CD4-positive, alpha-beta memory T cell (primary cell): ENCODE results near the gene CELSR1. TPM values are rescaled to one million over a fixed set of nuclear protein-coding genes. Genes with fewer than 3 reads are reported as not detected.

Source experiments
- CTCF ChIA-PET: fragments of 350-600 bp; sonication (Branson Sonifier 250); formaldehyde crosslinking; loops from one replicate; lab custom pipeline; 2021; ENCODE audit warnings: inconsistent platforms; ENCODE audit not compliant: partially characterized antibody; lab: Charles Lee
- POLR2A ChIA-PET: fragments of 350-600 bp; sonication (Branson Sonifier 250); formaldehyde crosslinking; loops from one replicate; lab custom pipeline; 2021; ENCODE audit not compliant: partially characterized antibody; lab: Charles Lee
- DNase-seq, 5 donors: peaks; one replicate each; pipeline versions ENCODE4 v3.0.0 to v3.0.0-alpha.2; 2020 to 2022; ENCODE audit warnings: mixed read lengths in 1 of 5
- H3K27ac ChIP-seq: one replicate; pipeline ENCODE4 v1.7.0; 2013; ENCODE audit warnings: low read depth, low read length
- H3K27me3 ChIP-seq: 2 replicates; pipeline ENCODE4 v1.7.0; 2013; ENCODE audit warnings: mild to moderate bottlenecking, low read length, moderate library complexity; ENCODE audit not compliant: insufficient read depth
- H3K36me3 ChIP-seq: 2 replicates; pipeline ENCODE4 v1.7.0; 2013; ENCODE audit warnings: mild to moderate bottlenecking, low read length, moderate library complexity; ENCODE audit not compliant: insufficient read depth
- H3K4me1 ChIP-seq: 2 replicates; pipeline ENCODE4 v1.7.0; 2013; ENCODE audit warnings: mild to moderate bottlenecking, low read length, moderate library complexity; ENCODE audit not compliant: insufficient read depth
- H3K4me3 ChIP-seq, 2 donors: one replicate each; pipeline ENCODE4 v1.7.0; 2013; ENCODE audit warnings: low read length in 2 of 2, mild to moderate bottlenecking in 1 of 2
- H3K9me3 ChIP-seq, 2 donors: one replicate each; pipeline ENCODE4 v1.7.0; 2013; ENCODE audit warnings: low read length in 2 of 2, control low read depth in 1 of 2; ENCODE audit not compliant: control insufficient read depth in 1 of 2
- H3K27ac Mint-ChIP-seq, 7 donors: one replicate each; pipeline ENCODE4 v1.8.0; 2020 to 2021; ENCODE audit warnings: mixed read lengths in 7 of 7, mild to moderate bottlenecking in 6 of 7, inconsistent platforms in 3 of 7, moderate library complexity in 3 of 7
- H3K27me3 Mint-ChIP-seq, 2 donors: one replicate each; pipeline ENCODE4 v1.8.0; 2020 to 2021; ENCODE audit warnings: mixed read lengths in 2 of 2
- H3K36me3 Mint-ChIP-seq, 2 donors: one replicate each; pipeline ENCODE4 v1.8.0; 2020 to 2021; ENCODE audit warnings: mixed read lengths in 2 of 2, inconsistent platforms in 1 of 2, mild to moderate bottlenecking in 1 of 2
- H3K4me1 Mint-ChIP-seq, 4 donors: one replicate each; pipeline ENCODE4 v1.8.0; 2020 to 2021; ENCODE audit warnings: mixed read lengths in 4 of 4, mild to moderate bottlenecking in 1 of 4
- H3K4me3 Mint-ChIP-seq, 8 donors: one replicate each; pipeline ENCODE4 v1.8.0; 2020 to 2021; ENCODE audit warnings: mixed read lengths in 8 of 8, mild to moderate bottlenecking in 7 of 8, moderate library complexity in 6 of 8, inconsistent platforms in 3 of 8
- H3K9me3 Mint-ChIP-seq, 8 donors: one replicate each; pipeline ENCODE4 v1.8.0; 2020 to 2021; ENCODE audit warnings: mixed read lengths in 8 of 8, mild to moderate bottlenecking in 5 of 8, inconsistent platforms in 3 of 8, moderate library complexity in 1 of 8
- intact Hi-C: fragments of 100-400 bp; cut with micrococcal nuclease; formaldehyde crosslinking; loops from one replicate; pipeline ENCODE4 v1.15.1; 2023
- polyA plus RNA-seq, 2 donors: library from polyadenylated mRNA; unstranded; fragments of 300-500 nt; fragmentation: Illumina TruSeq; gene quantifications; one replicate each; pipeline ENCODE4 v1.2.3, GENCODE V29; 2021
- total RNA-seq, 2 experiments: library from RNA; stranded (reverse); gene quantifications; one replicate each; pipeline ENCODE4 v1.2.3, GENCODE V29; 2021

The CELSR1 gene
- total and polyA plus RNA-seq, 4 experiments from 2014 or later: 0.47 to 1.1 (median 0.81) TPM

GRCh38 chr22:46449116-46449691, 88.2 kb downstream of the CELSR1 start:
- DNase-seq: no peak
- Histone ChIP-seq H3K4me1 (no peaks in the 10 kb centered on the region), H3K4me3 (no peak overlapping the region), H3K27me3 (no peaks in the 10 kb centered on the region), H3K36me3 (no peaks in the 10 kb centered on the region), H3K9me3 (no peaks in the 10 kb centered on the region), H3K27ac (no peak overlapping the region)
- H3K27me3 Mint-ChIP-seq: peaks cover 3 to 7% of the 10 kb centered on the region in 2 donors
- intact Hi-C loops: no loop called here
- H3K9me3 Mint-ChIP-seq: no peaks in the 10 kb centered on the region
- H3K36me3 Mint-ChIP-seq: no peaks in the 10 kb centered on the region
- no peak overlapping the region for H3K27ac Mint-ChIP-seq
- H3K4me3 Mint-ChIP-seq: no peak overlapping the region
- CTCF ChIA-PET: no interaction called here
- no peaks in the 10 kb centered on the region for H3K4me1 Mint-ChIP-seq
- POLR2A ChIA-PET: no interaction called here

DNA sequence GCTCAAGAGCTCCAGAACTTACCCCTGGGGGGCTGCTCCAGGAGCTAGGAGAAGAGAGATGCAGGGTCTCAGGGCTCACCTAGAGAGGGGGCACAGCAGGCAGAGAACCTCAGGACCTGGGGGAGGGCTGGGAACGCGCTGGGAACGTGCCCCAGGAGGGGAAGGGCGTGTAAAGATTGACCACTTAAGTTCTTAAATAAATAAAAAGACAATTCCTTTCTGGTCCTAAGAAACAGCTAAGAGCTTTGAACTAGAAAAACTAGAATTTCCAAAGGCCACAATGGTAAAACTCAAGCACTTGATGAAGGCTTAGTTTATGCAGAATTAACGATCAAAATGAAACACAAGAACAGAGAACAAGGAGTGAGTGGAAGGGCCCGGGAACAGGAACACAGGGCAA, 89.1 kb downstream of the CELSR1 start:
- Histone ChIP-seq H3K36me3 (no peaks in the 10 kb centered on the region), H3K27me3 (no peaks in the 10 kb centered on the region), H3K9me3 (no peaks in the 10 kb centered on the region), H3K4me1 (no peaks in the 10 kb centered on the region), H3K4me3 (no peak overlapping the region), H3K27ac (no peak overlapping the region)
- H3K27ac Mint-ChIP-seq: no peak overlapping the region
- H3K36me3 Mint-ChIP-seq: no peaks in the 10 kb centered on the region
- intact Hi-C loops: no loop called here
- H3K9me3 Mint-ChIP-seq: no peaks in the 10 kb centered on the region
- no peak for DNase-seq
- POLR2A ChIA-PET: no interaction called here
- peaks cover 3 to 7% of the 10 kb centered on the region in 2 donors for H3K27me3 Mint-ChIP-seq
- H3K4me1 Mint-ChIP-seq: peaks cover 0 to 1% (median 0%) of the 10 kb centered on the region in 4 donors
- H3K4me3 Mint-ChIP-seq: no peak overlapping the region
- CTCF ChIA-PET: no interaction called here

- no peak overlapping the region for H3K27ac Mint-ChIP-seq
- peaks cover 0 to 1% (median 0%) of the 10 kb centered on the region in 4 donors for H3K4me1 Mint-ChIP-seq
- ChIA-PET CTCF (no interaction called here), POLR2A (no interaction called here)
- Histone ChIP-seq H3K36me3 (no peaks in the 10 kb centered on the region), H3K9me3 (no peaks in the 10 kb centered on the region), H3K4me3 (no peak overlapping the region), H3K4me1 (no peaks in the 10 kb centered on the region), H3K27me3 (no peaks in the 10 kb centered on the region), H3K27ac (no peak overlapping the region)
- H3K27me3 Mint-ChIP-seq: peaks cover 3 to 7% of the 10 kb centered on the region in 2 donors
- H3K9me3 Mint-ChIP-seq: no peaks in the 10 kb centered on the region
- intact Hi-C loops: no loop called here
- H3K4me3 Mint-ChIP-seq: no peak overlapping the region
- no peaks in the 10 kb centered on the region for H3K36me3 Mint-ChIP-seq
- DNase-seq: no peak
Observed at GRCh38 chr22:46447906-46448305, 89.5 kb downstream of the CELSR1 start.

GRCh38 chr22:46446799-46447198, 90.6 kb downstream of the CELSR1 start:
- no peak for DNase-seq
- Mint-ChIP-seq H3K4me1 (peaks cover 0 to 1% (median 0%) of the 10 kb centered on the region in 4 donors), H3K9me3 (no peaks in the 10 kb centered on the region), H3K27ac (no peak overlapping the region), H3K36me3 (no peaks in the 10 kb centered on the region), H3K27me3 (peaks cover 3 to 7% of the 10 kb centered on the region in 2 donors), H3K4me3 (no peak overlapping the region)
- H3K9me3 ChIP-seq: no peaks in the 10 kb centered on the region
- POLR2A ChIA-PET: no interaction called here
- intact Hi-C loops: no loop called here
- H3K4me1 ChIP-seq: no peaks in the 10 kb centered on the region
- CTCF ChIA-PET: no interaction called here
- no peak overlapping the region for H3K27ac ChIP-seq
- no peaks in the 10 kb centered on the region for H3K36me3 ChIP-seq
- H3K27me3 ChIP-seq: no peaks in the 10 kb centered on the region
- no peak overlapping the region for H3K4me3 ChIP-seq

DNA sequence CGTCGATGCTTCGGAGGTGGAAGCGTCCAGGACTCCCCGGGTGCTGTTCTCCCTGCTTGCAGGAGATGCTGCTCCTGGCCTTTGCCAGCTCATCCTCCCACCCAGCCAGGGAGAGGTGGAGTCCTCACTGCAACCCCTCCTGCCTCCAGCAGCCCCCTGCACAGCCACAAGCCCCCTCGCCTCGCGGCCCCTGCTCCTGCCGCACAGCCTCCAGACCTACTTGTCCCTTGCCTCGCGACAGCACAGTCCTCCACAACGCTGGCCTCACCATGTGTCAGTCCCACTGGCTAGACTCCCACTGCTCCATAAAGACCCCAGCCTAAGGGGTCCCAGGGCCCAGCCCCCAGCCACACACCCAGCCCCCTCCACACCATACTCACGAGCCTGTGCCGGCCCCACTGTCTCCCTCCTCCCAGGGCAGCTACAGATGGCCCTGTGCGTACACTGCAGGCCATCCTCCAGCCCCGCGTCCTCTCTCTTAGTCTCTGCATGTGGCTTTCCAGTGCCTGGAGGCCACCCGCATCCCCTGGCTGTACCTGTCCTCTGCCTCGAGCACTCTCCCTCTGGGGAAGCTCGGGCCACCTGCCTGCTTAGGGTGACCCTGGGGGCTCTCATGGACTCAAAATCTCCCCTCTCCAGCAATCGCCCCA, 91.5 kb downstream of the CELSR1 start:
- no peaks in the 10 kb centered on the region for H3K36me3 ChIP-seq
- H3K4me1 Mint-ChIP-seq: peaks cover 0 to 1% (median 0%) of the 10 kb centered on the region in 4 donors
- POLR2A ChIA-PET: no interaction called here

GRCh38 chr22:46444390-46444854, 93.0 kb downstream of the CELSR1 start:
- H3K27ac Mint-ChIP-seq: no peak overlapping the region
- no peak overlapping the region for H3K4me3 ChIP-seq
- no peak overlapping the region for H3K4me3 Mint-ChIP-seq
- POLR2A ChIA-PET: no interaction called here
- no peaks in the 10 kb centered on the region for H3K36me3 Mint-ChIP-seq
- H3K4me1 ChIP-seq: no peaks in the 10 kb centered on the region
- H3K4me1 Mint-ChIP-seq: peaks cover 0 to 1% (median 0%) of the 10 kb centered on the region in 4 donors
- no peaks in the 10 kb centered on the region for H3K9me3 ChIP-seq
- CTCF ChIA-PET: no interaction called here
- H3K27me3 ChIP-seq: no peaks in the 10 kb centered on the region
- H3K36me3 ChIP-seq: no peaks in the 10 kb centered on the region
- peaks cover 2 to 7% of the 10 kb centered on the region in 2 donors for H3K27me3 Mint-ChIP-seq
- H3K27ac ChIP-seq: no peak overlapping the region
- H3K9me3 Mint-ChIP-seq: no peaks in the 10 kb centered on the region
- no peak for DNase-seq
- intact Hi-C loops: no loop called here

More for the DNA sequence above, 91.5 kb downstream of the CELSR1 start:
- intact Hi-C loops: no loop called here
- Mint-ChIP-seq H3K4me3 (no peak overlapping the region), H3K27ac (no peak overlapping the region), H3K9me3 (no peaks in the 10 kb centered on the region), H3K27me3 (peaks cover 2 to 7% of the 10 kb centered on the region in 2 donors), H3K36me3 (no peaks in the 10 kb centered on the region)
- Histone ChIP-seq H3K27me3 (no peaks in the 10 kb centered on the region), H3K4me1 (no peaks in the 10 kb centered on the region), H3K27ac (no peak overlapping the region), H3K9me3 (no peaks in the 10 kb centered on the region), H3K4me3 (no peak overlapping the region)
- CTCF ChIA-PET: no interaction called here
- no peak for DNase-seq

GRCh38 chr22:46443850-46444389, 93.5 kb downstream of the CELSR1 start:
- intact Hi-C loops: no loop called here
- Mint-ChIP-seq H3K36me3 (no peaks in the 10 kb centered on the region), H3K9me3 (no peaks in the 10 kb centered on the region), H3K4me1 (peaks cover 0 to 1% (median 0%) of the 10 kb centered on the region in 4 donors), H3K4me3 (no peak overlapping the region), H3K27me3 (peaks cover 0 to 7% of the 10 kb centered on the region in 2 donors), H3K27ac (no peak overlapping the region)
- DNase-seq: no peak
- Histone ChIP-seq H3K4me3 (no peak overlapping the region), H3K27me3 (no peaks in the 10 kb centered on the region), H3K4me1 (no peaks in the 10 kb centered on the region), H3K9me3 (no peaks in the 10 kb centered on the region), H3K36me3 (no peaks in the 10 kb centered on the region), H3K27ac (no peak overlapping the region)
- ChIA-PET CTCF (no interaction called here), POLR2A (no interaction called here)
